ENCODE measurements around the gene SCAMP1.

SCAMP1 gene

GRCh38 chr5:78522476-78523260 lies 162.3 kb downstream of the SCAMP1 start:
- TF ChIP-seq CTCF (IDR thresholded peaks at IDR 0.05) = no peak

- no peak for TF ChIP-seq CTCF (IDR thresholded peaks at IDR 0.05)
These were observed 163.1 kb downstream of the SCAMP1 start for GRCh38 chr5:78523314-78524193.

GRCh38 chr5:78526049-78526525 lies 165.7 kb downstream of the SCAMP1 start:
- TF ChIP-seq CTCF (IDR thresholded peaks at IDR 0.05) = no peak

GRCh38 chr5:78527054-78527859 lies 166.8 kb downstream of the SCAMP1 start:
- TF ChIP-seq CTCF (IDR thresholded peaks at IDR 0.05) = no peak

GRCh38 chr5:78527925-78528324 lies 167.5 kb downstream of the SCAMP1 start:
- no peak for TF ChIP-seq CTCF (IDR thresholded peaks at IDR 0.05)
